ENCODE measurements around the gene ANP32B.
"Not testable (repeated sequence)": the region's sequence is repeated elsewhere in the genome, so short reads cannot be mapped to it uniquely, and the experiment has no call there.

Gene ANP32B

GRCh38 chr9:97982683-97983588 lies at the start of gene ANP32B:
Gene ANP32B, plus strand, starts transcription at chr9:97983341. Its CDS starts 215 bp downstream, at chr9:97983556.
- peak; percentile 96 for DNase-seq

GRCh38 chr9:97934321-97935115 lies 48.6 kb upstream of the ANP32B start:
- peak; percentile 23 for DNase-seq

- no peak for DNase-seq
Measured at GRCh38 chr9:97935276-97935675, 47.9 kb upstream of the ANP32B start.

- no peak for DNase-seq
Measured at GRCh38 chr9:97936998-97937397, 46.1 kb upstream of the ANP32B start.

GRCh38 chr9:97938081-97938644 lies 45.0 kb upstream of the ANP32B start, which contains the start of gene HEMGN:
Gene HEMGN, minus strand, starts transcription at chr9:97938172. Its CDS starts 36 bp downstream, at chr9:97938136.
- DNase-seq = peak; percentile 94

GRCh38 chr9:97940233-97940632 lies 42.9 kb upstream of the ANP32B start:
- no peak for DNase-seq

- no peak for DNase-seq
Measured at GRCh38 chr9:97940741-97941140, 42.4 kb upstream of the ANP32B start.

- no peak for DNase-seq
Measured at GRCh38 chr9:97941323-97941722, 41.8 kb upstream of the ANP32B start.

GRCh38 chr9:97943308-97943855 lies 39.8 kb upstream of the ANP32B start:
- DNase-seq = peak; percentile 26

- DNase-seq = no peak
Measured at GRCh38 chr9:97944612-97945011, 38.5 kb upstream of the ANP32B start.

GRCh38 chr9:97945470-97945869 lies 37.7 kb upstream of the ANP32B start:
- DNase-seq = not testable (repeated sequence)

GRCh38 chr9:97947094-97947493 lies 36.0 kb upstream of the ANP32B start:
- not testable (repeated sequence) for DNase-seq

- DNase-seq = not testable (repeated sequence)
Measured at GRCh38 chr9:97950873-97951272, 32.3 kb upstream of the ANP32B start.

GRCh38 chr9:97954550-97954989 lies 28.6 kb upstream of the ANP32B start:
- peak; percentile 73 for DNase-seq

- DNase-seq = no peak
Measured at GRCh38 chr9:97956331-97956730, 26.8 kb upstream of the ANP32B start.

- DNase-seq = no peak
Measured at GRCh38 chr9:97958812-97959511, 24.2 kb upstream of the ANP32B start.

- DNase-seq = no peak
Measured at GRCh38 chr9:97959585-97959984, 23.6 kb upstream of the ANP32B start.

GRCh38 chr9:97960678-97961328 lies 22.3 kb upstream of the ANP32B start:
- not testable (repeated sequence) for DNase-seq

- DNase-seq = no peak
Measured at GRCh38 chr9:97961361-97961760, 21.8 kb upstream of the ANP32B start.

- no peak for DNase-seq
Measured at GRCh38 chr9:97962136-97962535, 21.0 kb upstream of the ANP32B start.

- DNase-seq = no peak
Measured at GRCh38 chr9:97962575-97962974, 20.6 kb upstream of the ANP32B start.

- DNase-seq = no peak
Measured at GRCh38 chr9:97963232-97963631, 19.9 kb upstream of the ANP32B start.

All from GDM1 (cell line).